WTC11 (cell line): Measurements from ENCODE around the gene HIPK2. TPM values are rescaled to one million over a fixed set of nuclear protein-coding genes. Genes with fewer than 3 reads are reported as not detected.

Source experiments
- ATAC-seq: fragments of 200-7000 bp; cut with Tn5 transposase; 2 replicates; pipeline ENCODE4 v1.10.0; 2021; ENCODE audit warnings: mild to moderate bottlenecking, moderate library complexity
- CTCF ChIA-PET: fragments of 300-600 bp; sonication (Branson Sonifier 250); formaldehyde crosslinking; loops from one replicate; lab custom pipeline; 2021; ENCODE audit warnings: antibody characterized with exemption; lab: Charles Lee
- POLR2A ChIA-PET: fragments of 350-600 bp; sonication (Branson Sonifier 250); formaldehyde crosslinking; loops from one replicate; lab custom pipeline; 2021; ENCODE audit warnings: antibody characterized with exemption; lab: Charles Lee
- DNase-seq: peaks from one replicate; pipeline ENCODE4 v3.0.0; 2021; ENCODE audit warnings: low spot score
- H3K27ac Mint-ChIP-seq: 2 replicates; pipeline ENCODE4 v1.8.0; 2021; ENCODE audit warnings: mixed read lengths
- H3K27me3 Mint-ChIP-seq: 2 replicates; pipeline ENCODE4 v1.8.0; 2021; ENCODE audit warnings: low read depth, mild to moderate bottlenecking, moderate library complexity, mixed read lengths
- H3K36me3 Mint-ChIP-seq: 2 replicates; pipeline ENCODE4 v1.8.0; 2021; ENCODE audit warnings: mixed read lengths
- H3K4me1 Mint-ChIP-seq: 2 replicates; pipeline ENCODE4 v1.8.0; 2022; ENCODE audit warnings: mixed read lengths
- H3K4me3 Mint-ChIP-seq: 2 replicates; pipeline ENCODE4 v1.8.0; 2021; ENCODE audit warnings: mild to moderate bottlenecking, moderate library complexity, mixed read lengths
- H3K9me3 Mint-ChIP-seq: 2 replicates; pipeline ENCODE4 v1.8.0; 2021; ENCODE audit warnings: mixed read lengths
- ETV6 ChIP-seq: sonication (generic); formaldehyde crosslinking; IDR thresholded peaks from 2 replicates; pipeline ENCODE4 v1.8.1; 2022; ENCODE audit warnings: mild to moderate bottlenecking, missing genetic modification reagents
- GTF2I ChIP-seq: fragments of 250-450 bp; sonication (Bioruptor Pico); conservative IDR thresholded peaks from 2 replicates; pipeline ENCODE4 v1.4.0; 2021; ENCODE audit warnings: mild to moderate bottlenecking
- IRF2 ChIP-seq: sonication (generic); formaldehyde crosslinking; IDR thresholded peaks from 2 replicates; pipeline ENCODE4 v1.8.0; 2022; ENCODE audit warnings: low read depth, missing genetic modification reagents, borderline replicate concordance
- JAZF1 ChIP-seq: fragments of 250-450 bp; sonication (Bioruptor Pico); IDR thresholded peaks from 2 replicates; pipeline ENCODE4 v1.9.0; 2021; ENCODE audit warnings: moderate library complexity, mild to moderate bottlenecking, inconsistent platforms
- JUN ChIP-seq: sonication (generic); formaldehyde crosslinking; IDR thresholded peaks from 2 replicates; pipeline ENCODE4 v1.8.0; 2023; ENCODE audit warnings: mild to moderate bottlenecking, missing genetic modification reagents
- RORB ChIP-seq: fragments of 250-450 bp; sonication (Bioruptor Pico); IDR thresholded peaks from 2 replicates; pipeline ENCODE4 v1.9.0; 2021; ENCODE audit warnings: mild to moderate bottlenecking
- SMAD3 ChIP-seq: sonication (generic); formaldehyde crosslinking; IDR thresholded peaks from 2 replicates; pipeline ENCODE4 v1.8.0; 2022; ENCODE audit warnings: missing genetic modification reagents, mild to moderate bottlenecking, borderline replicate concordance
- USF1 ChIP-seq: sonication (generic); formaldehyde crosslinking; IDR thresholded peaks from 2 replicates; pipeline ENCODE4 v1.8.0; 2022; ENCODE audit warnings: mild to moderate bottlenecking, missing genetic modification reagents
- ZNF263 ChIP-seq: sonication (generic); formaldehyde crosslinking; IDR thresholded peaks from 2 replicates; pipeline ENCODE4 v1.8.1; 2022; ENCODE audit warnings: low read depth, mild to moderate bottlenecking, moderate library complexity, missing genetic modification reagents
- ZNF281 ChIP-seq: sonication (generic); formaldehyde crosslinking; IDR thresholded peaks from 2 replicates; pipeline ENCODE4 v1.8.0; 2023; ENCODE audit warnings: mild to moderate bottlenecking, missing genetic modification reagents
- ZNF512 ChIP-seq: sonication (generic); formaldehyde crosslinking; IDR thresholded peaks from 2 replicates; pipeline ENCODE4 v1.8.1; 2022; ENCODE audit warnings: missing genetic modification reagents, borderline replicate concordance
- ZNF532 ChIP-seq: fragments of 250-450 bp; sonication (Bioruptor Pico); IDR thresholded peaks from 2 replicates; pipeline ENCODE4 v1.9.0; 2021; ENCODE audit warnings: mild to moderate bottlenecking, borderline replicate concordance
- total RNA-seq: library from RNA; stranded (reverse); gene quantifications from 3 replicates; pipeline ENCODE4 v1.2.3, GENCODE V29; 2021

The HIPK2 gene
- total RNA-seq, 1 experiment from 2014 or later, result 25.3 TPM

GRCh38 chr7:139702313-139702731 lies 75.5 kb downstream of the HIPK2 start:
- no peaks in the 10 kb centered on the region for H3K36me3 Mint-ChIP-seq
- no peak overlapping the region for H3K4me3 Mint-ChIP-seq
- POLR2A ChIA-PET, result no interaction called here
- H3K9me3 Mint-ChIP-seq, result no peaks in the 10 kb centered on the region
- H3K27ac Mint-ChIP-seq, result no peak overlapping the region
- CTCF ChIA-PET, result interaction anchor here (0.7 to 1.3 kb wide), 3 partner anchors 57 to 303 kb away, joined by 3 to 4 read pairs (median 4); no protein-coding TSS in a partner anchor
- ATAC-seq, result no peak
- DNase-seq, result no peak
- H3K4me1 Mint-ChIP-seq, result peaks cover 34% of the 10 kb centered on the region
- H3K27me3 Mint-ChIP-seq, result no peaks in the 10 kb centered on the region
- TF ChIP-seq RORB (CRISPR knock-in tag) (no peak), JUN (CRISPR knock-in tag) (no peak), ZNF512 (CRISPR knock-in tag) (no peak), ZNF281 (CRISPR knock-in tag) (no peak), IRF2 (CRISPR knock-in tag) (no peak), ETV6 (CRISPR knock-in tag) (no peak), JAZF1 (CRISPR knock-in tag) (no peak), USF1 (no peak), ZNF532 (CRISPR knock-in tag) (no peak)

GRCh38 chr7:139701908-139702307 lies 75.9 kb downstream of the HIPK2 start:
- ChIA-PET POLR2A (no interaction called here), CTCF (interaction anchor here (0.7 to 1.3 kb wide), 4 partner anchors 18 to 304 kb away, joined by 3 to 4 read pairs (median 4); no protein-coding TSS in a partner anchor)
- H3K27ac Mint-ChIP-seq, result peak overlapping the region; percentile 2; the same call in 1 of the 2 replicates
- no peaks in the 10 kb centered on the region for H3K9me3 Mint-ChIP-seq
- no peaks in the 10 kb centered on the region for H3K27me3 Mint-ChIP-seq
- H3K36me3 Mint-ChIP-seq, result no peaks in the 10 kb centered on the region
- H3K4me1 Mint-ChIP-seq, result peaks cover 34% of the 10 kb centered on the region
- DNase-seq (no peak), ATAC-seq (no peak)
- no peak overlapping the region for H3K4me3 Mint-ChIP-seq
- TF ChIP-seq GTF2I (no peak), ZNF263 (CRISPR knock-in tag) (no peak), SMAD3 (CRISPR knock-in tag) (no peak)
